ENCODE data around the gene TCF7L1.
A peak's percentile ranks its signal among the peaks of the same experiment; 100 is the strongest.
"Not testable (repeated sequence)": the region's sequence is repeated elsewhere in the genome, so short reads cannot be mapped to it uniquely, and the experiment has no call there.

Gene TCF7L1

GRCh38 chr2:85148190-85148589 lies 15.0 kb downstream of the TCF7L1 start:
- no peak overlapping the region for H3K27ac Mint-ChIP-seq
- DNase-seq = no peak
- H3K27me3 Mint-ChIP-seq = no peaks in the 10 kb centered on the region
- H3K4me1 Mint-ChIP-seq = no peaks in the 10 kb centered on the region
- ATAC-seq = no peak
- no peaks in the 10 kb centered on the region for H3K9me3 Mint-ChIP-seq
- no peak overlapping the region for H3K4me3 Mint-ChIP-seq

- ATAC-seq = no peak
- H3K27ac Mint-ChIP-seq = no peak overlapping the region
- no peaks in the 10 kb centered on the region for H3K4me1 Mint-ChIP-seq
- H3K4me3 Mint-ChIP-seq = no peak overlapping the region
- H3K9me3 Mint-ChIP-seq = no peaks in the 10 kb centered on the region
- no peak for DNase-seq
- no peaks in the 10 kb centered on the region for H3K27me3 Mint-ChIP-seq
Observed at GRCh38 chr2:85151026-85151425, 17.8 kb downstream of the TCF7L1 start.

- no peak overlapping the region for H3K4me3 Mint-ChIP-seq
- no peaks in the 10 kb centered on the region for H3K27me3 Mint-ChIP-seq
- ATAC-seq (no peak), DNase-seq (no peak)
- H3K27ac Mint-ChIP-seq = no peak overlapping the region
- H3K4me1 Mint-ChIP-seq = no peaks in the 10 kb centered on the region
- H3K9me3 Mint-ChIP-seq = no peaks in the 10 kb centered on the region
Observed at GRCh38 chr2:85152895-85153294, 19.7 kb downstream of the TCF7L1 start.

- ATAC-seq (no peak), DNase-seq (no peak)
- no peaks in the 10 kb centered on the region for H3K27me3 Mint-ChIP-seq
- no peak overlapping the region for H3K27ac Mint-ChIP-seq
- no peaks in the 10 kb centered on the region for H3K4me1 Mint-ChIP-seq
- no peak overlapping the region for H3K4me3 Mint-ChIP-seq
- no peaks in the 10 kb centered on the region for H3K9me3 Mint-ChIP-seq
Observed at GRCh38 chr2:85154048-85154753, 21.0 kb downstream of the TCF7L1 start.

- H3K9me3 Mint-ChIP-seq, DNase-seq, H3K27me3 Mint-ChIP-seq, H3K4me1 Mint-ChIP-seq, ATAC-seq, H3K27ac Mint-ChIP-seq, H3K4me3 Mint-ChIP-seq: not testable (repeated sequence)
Observed at GRCh38 chr2:85155082-85155481, 21.9 kb downstream of the TCF7L1 start.

GRCh38 chr2:85156153-85156552 lies 23.0 kb downstream of the TCF7L1 start:
- no peak overlapping the region for H3K4me3 Mint-ChIP-seq

GRCh38 chr2:85156619-85157018 lies 23.4 kb downstream of the TCF7L1 start:
- ATAC-seq (no peak), DNase-seq (no peak)
- Mint-ChIP-seq H3K4me3 (no peak overlapping the region), H3K4me1 (no peaks in the 10 kb centered on the region), H3K9me3 (no peaks in the 10 kb centered on the region), H3K27ac (no peak overlapping the region), H3K27me3 (peaks cover 4% of the 10 kb centered on the region)

More at GRCh38 chr2:85156153-85156552, 23.0 kb downstream of the TCF7L1 start:
- Mint-ChIP-seq H3K27ac (no peak overlapping the region), H3K4me1 (no peaks in the 10 kb centered on the region), H3K9me3 (no peaks in the 10 kb centered on the region), H3K27me3 (no peaks in the 10 kb centered on the region)
- ATAC-seq (no peak), DNase-seq (no peak)

- no peak for DNase-seq
- ATAC-seq = no peak
- Mint-ChIP-seq H3K27me3 (peaks cover 7% of the 10 kb centered on the region), H3K9me3 (no peaks in the 10 kb centered on the region), H3K4me1 (no peaks in the 10 kb centered on the region), H3K4me3 (no peak overlapping the region), H3K27ac (no peak overlapping the region)
Observed at GRCh38 chr2:85157345-85157744, 24.2 kb downstream of the TCF7L1 start.

- Mint-ChIP-seq H3K4me1 (no peaks in the 10 kb centered on the region), H3K9me3 (no peaks in the 10 kb centered on the region), H3K4me3 (no peak overlapping the region), H3K27me3 (peaks cover 7% of the 10 kb centered on the region), H3K27ac (no peak overlapping the region)
- no peak for DNase-seq
- no peak for ATAC-seq
Observed at GRCh38 chr2:85158559-85159273, 25.5 kb downstream of the TCF7L1 start.

GRCh38 chr2:85159589-85159988 lies 26.4 kb downstream of the TCF7L1 start:
- Mint-ChIP-seq H3K4me3 (no peak overlapping the region), H3K9me3 (no peaks in the 10 kb centered on the region), H3K27me3 (peaks cover 7% of the 10 kb centered on the region), H3K27ac (peak overlapping the region in 1 of 2 donors; percentile 2), H3K4me1 (no peaks in the 10 kb centered on the region)
- DNase-seq (no peak), ATAC-seq (no peak)

- H3K27ac Mint-ChIP-seq = no peak overlapping the region
- DNase-seq = no peak
- no peaks in the 10 kb centered on the region for H3K4me1 Mint-ChIP-seq
Observed at GRCh38 chr2:85160966-85161960, 28.1 kb downstream of the TCF7L1 start.

GRCh38 chr2:85162746-85163301 lies 29.6 kb downstream of the TCF7L1 start:
- Mint-ChIP-seq H3K27me3 (peaks cover 7% of the 10 kb centered on the region), H3K27ac (no peak overlapping the region), H3K4me1 (no peaks in the 10 kb centered on the region), H3K9me3 (no peaks in the 10 kb centered on the region), H3K4me3 (no peak overlapping the region)
- DNase-seq = no peak
- ATAC-seq = no peak

More at GRCh38 chr2:85160966-85161960, 28.1 kb downstream of the TCF7L1 start:
- no peak for ATAC-seq
- no peak overlapping the region for H3K4me3 Mint-ChIP-seq
- peaks cover 7% of the 10 kb centered on the region for H3K27me3 Mint-ChIP-seq
- no peaks in the 10 kb centered on the region for H3K9me3 Mint-ChIP-seq

GRCh38 chr2:85163675-85164074 lies 30.5 kb downstream of the TCF7L1 start:
- Mint-ChIP-seq H3K27me3 (peaks cover 7% of the 10 kb centered on the region), H3K9me3 (no peaks in the 10 kb centered on the region), H3K27ac (no peak overlapping the region), H3K4me3 (no peak overlapping the region), H3K4me1 (no peaks in the 10 kb centered on the region)
- ATAC-seq (no peak), DNase-seq (no peak)

- ATAC-seq = no peak
- no peaks in the 10 kb centered on the region for H3K9me3 Mint-ChIP-seq
Observed at GRCh38 chr2:85164145-85164569, 31.0 kb downstream of the TCF7L1 start.

GRCh38 chr2:85165088-85165690 lies 32.0 kb downstream of the TCF7L1 start:
- ATAC-seq (no peak), DNase-seq (no peak)
- Mint-ChIP-seq H3K27ac (no peak overlapping the region), H3K4me3 (no peak overlapping the region), H3K9me3 (no peaks in the 10 kb centered on the region), H3K4me1 (no peaks in the 10 kb centered on the region), H3K27me3 (peaks cover 7% of the 10 kb centered on the region)

More at GRCh38 chr2:85164145-85164569, 31.0 kb downstream of the TCF7L1 start:
- Mint-ChIP-seq H3K4me3 (no peak overlapping the region), H3K27ac (no peak overlapping the region), H3K4me1 (no peaks in the 10 kb centered on the region), H3K27me3 (peaks cover 7% of the 10 kb centered on the region)
- no peak for DNase-seq
